ENCODE measurements around the gene HS3ST6.

GRCh38 chr16:1870365-1871082, 47.7 kb downstream of the HS3ST6 start:
- TF ChIP-seq GATA3 (IDR thresholded peaks at IDR 0.05; ENCODE audit: low read depth, low read length) (no peak), GATA2 (IDR thresholded peaks at IDR 0.05; ENCODE audit: low read depth, low read length) (no peak)
